ENCODE data around the gene SMURF1. TPM values are rescaled to one million over a fixed set of nuclear protein-coding genes. Genes with fewer than 3 reads are reported as not detected.

The SMURF1 gene
- total RNA-seq, 1 donor: 22.6 TPM

DNA sequence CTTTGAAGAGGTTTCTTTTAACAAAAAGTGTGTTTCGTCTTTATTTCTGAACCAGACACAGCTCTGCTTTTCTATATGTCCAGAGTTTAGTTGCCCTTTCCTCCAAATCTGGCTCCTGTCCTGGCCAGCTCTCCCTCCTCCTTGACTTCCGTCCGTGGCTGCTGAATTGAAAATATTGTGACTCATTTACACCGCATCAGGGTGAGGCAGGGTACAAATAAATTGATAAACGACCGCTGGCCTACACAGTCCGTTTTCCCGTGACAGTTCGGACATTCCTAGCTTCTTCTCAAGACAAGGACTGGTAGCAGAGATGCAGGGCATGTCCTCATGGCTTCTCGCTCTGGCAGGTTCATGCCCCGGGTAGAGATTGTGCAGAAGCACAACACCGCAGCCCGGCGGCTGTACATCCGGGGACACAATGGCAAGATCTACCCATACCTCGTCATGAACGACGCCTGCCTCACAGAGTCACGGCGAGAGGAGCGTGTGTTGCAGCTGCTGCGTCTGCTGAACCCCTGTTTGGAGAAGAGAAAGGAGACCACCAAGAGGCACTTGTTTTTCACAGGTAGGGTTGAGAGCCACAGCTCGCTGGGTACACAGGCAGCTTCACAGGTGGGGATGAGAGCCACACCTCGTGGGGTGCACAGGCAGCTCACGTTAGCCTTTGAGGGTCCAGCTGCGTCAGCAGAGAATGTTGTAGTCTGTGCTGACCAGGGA is 139.0 kb downstream of the SMURF1 start:
- TF ChIP-seq, protein P1, sequence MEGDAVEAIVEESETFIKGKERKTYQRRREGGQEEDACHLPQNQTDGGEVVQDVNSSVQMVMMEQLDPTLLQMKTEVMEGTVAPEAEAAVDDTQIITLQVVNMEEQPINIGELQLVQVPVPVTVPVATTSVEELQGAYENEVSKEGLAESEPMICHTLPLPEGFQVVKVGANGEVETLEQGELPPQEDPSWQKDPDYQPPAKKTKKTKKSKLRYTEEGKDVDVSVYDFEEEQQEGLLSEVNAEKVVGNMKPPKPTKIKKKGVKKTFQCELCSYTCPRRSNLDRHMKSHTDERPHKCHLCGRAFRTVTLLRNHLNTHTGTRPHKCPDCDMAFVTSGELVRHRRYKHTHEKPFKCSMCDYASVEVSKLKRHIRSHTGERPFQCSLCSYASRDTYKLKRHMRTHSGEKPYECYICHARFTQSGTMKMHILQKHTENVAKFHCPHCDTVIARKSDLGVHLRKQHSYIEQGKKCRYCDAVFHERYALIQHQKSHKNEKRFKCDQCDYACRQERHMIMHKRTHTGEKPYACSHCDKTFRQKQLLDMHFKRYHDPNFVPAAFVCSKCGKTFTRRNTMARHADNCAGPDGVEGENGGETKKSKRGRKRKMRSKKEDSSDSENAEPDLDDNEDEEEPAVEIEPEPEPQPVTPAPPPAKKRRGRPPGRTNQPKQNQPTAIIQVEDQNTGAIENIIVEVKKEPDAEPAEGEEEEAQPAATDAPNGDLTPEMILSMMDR (IDR thresholded peaks at IDR 0.05; ENCODE audit: insufficient read depth, low read length): no peak
- no peak for DNase-seq (ENCODE audit: low read depth)
- H3K4me3 ChIP-seq (ENCODE audit: low read depth, low read length): no peak overlapping the region

DNA sequence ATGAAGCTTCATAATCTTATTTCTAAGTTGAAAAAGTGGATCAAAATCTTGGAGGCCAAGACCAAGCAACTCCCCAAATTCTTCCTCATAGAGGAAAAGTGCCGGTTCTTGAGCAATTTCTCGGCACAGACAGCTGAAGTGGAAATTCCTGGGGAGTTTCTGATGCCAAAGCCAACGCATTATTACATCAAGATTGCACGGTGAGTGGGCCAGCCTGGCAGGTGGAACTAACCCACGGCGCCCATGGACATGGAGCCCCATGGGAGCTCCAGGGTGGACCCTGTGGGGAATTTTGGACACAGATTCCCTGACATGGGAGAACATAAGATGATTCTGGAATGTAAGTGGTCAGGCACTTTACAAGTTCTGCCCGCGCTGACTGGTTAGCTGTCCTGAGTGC is 139.7 kb downstream of the SMURF1 start:
- TF ChIP-seq, protein P1 (IDR thresholded peaks at IDR 0.05; ENCODE audit: insufficient read depth, low read length): no peak
- no peak overlapping the region for H3K4me3 ChIP-seq (ENCODE audit: low read depth, low read length)
- peak; percentile 56 for DNase-seq (ENCODE audit: low read depth)

DNA sequence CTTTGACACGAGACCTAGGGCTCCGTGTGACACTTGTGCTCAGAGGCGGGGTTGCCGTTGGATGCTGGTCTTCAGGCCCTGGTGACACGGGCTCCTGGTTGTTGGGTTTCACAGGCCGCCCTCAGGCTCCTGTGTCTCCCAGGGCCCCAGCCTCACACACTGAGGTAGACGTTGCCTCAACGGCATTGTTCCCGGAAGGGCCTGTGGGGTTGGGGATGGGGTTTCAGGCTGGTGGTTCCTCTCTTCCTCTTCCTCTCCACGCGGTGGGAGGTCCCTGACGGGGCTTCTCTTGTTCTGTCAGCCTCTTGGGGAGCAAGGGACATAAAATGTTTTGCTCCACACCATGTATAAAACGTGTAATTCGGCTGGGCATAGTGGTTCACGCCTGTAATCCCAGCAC is 140.5 kb downstream of the SMURF1 start:
- TF ChIP-seq, protein P1 (IDR thresholded peaks at IDR 0.05; ENCODE audit: insufficient read depth, low read length): no peak
- no peak for DNase-seq (ENCODE audit: low read depth)
- H3K4me3 ChIP-seq (ENCODE audit: low read depth, low read length): no peak overlapping the region

DNA sequence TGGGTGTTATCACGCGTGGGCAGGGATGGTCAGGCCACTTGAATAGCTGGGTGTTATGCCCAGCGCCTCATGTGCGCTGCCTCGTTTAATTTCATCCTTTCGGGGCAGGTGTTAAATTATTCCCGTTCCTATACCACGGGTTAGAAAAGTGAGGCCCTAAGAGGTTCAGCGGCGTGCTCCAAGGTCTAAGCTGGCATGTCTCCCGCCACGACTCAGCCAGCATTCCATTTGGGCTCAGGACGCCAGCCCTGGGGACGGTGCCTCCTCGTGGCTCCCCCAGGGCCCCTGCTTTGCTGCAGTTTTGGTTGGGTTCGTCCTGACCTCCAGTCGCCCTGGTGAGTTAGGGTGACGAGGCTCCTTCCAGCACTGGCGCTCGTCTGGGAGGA is 141.1 kb downstream of the SMURF1 start:
- no peak overlapping the region for H3K4me3 ChIP-seq (ENCODE audit: low read depth, low read length)
- TF ChIP-seq, protein P1 (IDR thresholded peaks at IDR 0.05; ENCODE audit: insufficient read depth, low read length): no peak
- DNase-seq (ENCODE audit: low read depth): no peak

DNA sequence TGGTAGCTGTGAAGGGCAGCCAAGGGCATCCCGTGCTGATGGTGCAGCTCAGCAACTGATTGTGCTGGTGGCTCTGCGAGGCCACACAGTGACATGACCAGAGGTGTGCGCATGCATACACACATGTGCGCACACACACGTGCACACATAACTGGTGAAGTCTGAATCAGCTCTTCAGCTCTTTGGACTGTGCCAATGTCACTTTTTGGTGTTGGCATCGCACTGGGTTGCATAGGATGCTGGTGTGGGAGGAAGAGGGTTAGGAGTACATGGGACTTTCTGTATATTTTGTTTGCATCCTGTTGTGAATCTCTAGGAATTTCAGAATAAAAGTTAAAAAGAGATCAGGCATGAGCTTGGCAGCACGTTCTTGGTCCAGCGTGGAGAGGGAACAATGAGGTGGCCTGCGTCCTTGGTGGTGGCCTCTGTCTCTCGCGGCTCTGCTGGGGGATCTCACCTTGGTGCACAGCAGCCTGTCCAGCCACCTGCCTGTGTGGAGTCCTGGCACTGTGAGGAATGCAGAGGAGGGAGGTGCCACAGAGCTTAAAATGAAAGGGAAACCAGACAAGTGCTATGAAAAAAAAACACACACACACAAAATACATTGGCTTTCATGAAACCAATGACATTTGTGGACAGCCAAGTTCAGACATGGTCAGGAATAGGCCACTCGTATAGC is 141.6 kb downstream of the SMURF1 start:
- no peak for DNase-seq (ENCODE audit: low read depth)
- H3K4me3 ChIP-seq (ENCODE audit: low read depth, low read length): no peak overlapping the region
- TF ChIP-seq, protein P1 (IDR thresholded peaks at IDR 0.05; ENCODE audit: insufficient read depth, low read length): no peak

DNA sequence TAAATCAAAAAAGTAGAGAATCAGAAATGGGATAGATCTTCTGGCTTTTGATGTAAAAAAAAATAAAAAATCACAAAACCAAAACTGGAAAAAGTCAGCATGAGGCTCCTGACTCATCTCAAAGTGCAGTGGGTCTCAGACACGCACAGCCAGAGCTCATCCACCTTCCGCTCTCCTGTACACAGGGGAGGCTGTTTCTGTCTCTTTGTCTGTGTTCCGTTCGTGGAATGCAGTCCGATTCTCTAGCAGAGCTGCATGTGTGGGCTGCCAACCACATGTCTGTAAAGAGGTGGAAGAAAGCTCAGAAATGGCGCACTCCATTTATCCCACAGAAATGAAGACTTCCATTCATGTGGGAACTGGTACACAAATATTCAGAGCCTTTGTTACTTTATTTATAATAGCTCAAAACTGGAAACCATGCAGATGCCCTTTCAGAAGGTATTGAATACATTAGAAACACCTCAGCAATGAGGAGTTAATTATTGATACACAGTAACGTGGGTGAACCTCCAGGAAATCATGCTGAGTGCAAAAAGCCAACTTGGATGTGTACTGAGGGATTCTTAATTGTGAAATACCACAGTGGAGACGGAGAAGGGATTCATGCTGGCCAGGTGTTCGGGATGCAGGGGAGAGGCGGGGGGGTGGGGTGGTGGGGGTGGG is 142.3 kb downstream of the SMURF1 start:
- TF ChIP-seq, protein P1 (IDR thresholded peaks at IDR 0.05; ENCODE audit: insufficient read depth, low read length): no peak
- no peak overlapping the region for H3K4me3 ChIP-seq (ENCODE audit: low read depth, low read length)
- DNase-seq (ENCODE audit: low read depth): no peak

Measured in fibroblast of the aortic adventitia (primary cell).